K562 (cell line): Measurements from ENCODE around the gene GPX7. TPM values are rescaled to one million over a fixed set of nuclear protein-coding genes. Genes with fewer than 3 reads are reported as not detected.

Source experiments
- ATAC-seq: fragments of 200-7000 bp; cut with Tn5 transposase; 3 replicates; pipeline ENCODE4 v1.9.1; 2020; ENCODE audit warnings: moderate library complexity
- BruUV-seq: library from RNA; stranded (reverse); fragments of 400-500 nt; replicated peaks from 2 replicates; lab custom pipeline; 2021; lab: Mats Ljungman, UMichigan
- CTCF ChIA-PET: fragments of 300-600 bp; formaldehyde crosslinking; extraction: SDS; loops from one replicate; lab custom pipeline; 2021; ENCODE audit warnings: low intra/inter-chr PET ratio; lab: Yijun Ruan, JAX
- POLR2A ChIA-PET: fragments of 300-600, 350-650 bp; sonication (Branson Sonifier 250); formaldehyde crosslinking; extraction: SDS; loops from one replicate; lab custom pipeline; 2021; ENCODE audit warnings: antibody characterized with exemption, inconsistent platforms; lab: Yijun Ruan, JAX
- DNase-seq, 4 experiments: peaks; one replicate each; pipeline versions ENCODE4 v3.0.0 to v3.0.0-alpha.2; 2011 to 2018; ENCODE audit warnings: low spot score in 3 of 4, mixed read lengths in 3 of 4; ENCODE audit errors: extremely low read depth in 1 of 4
- FAIRE-seq: peaks from 2 replicates; lab custom pipeline; 2011; peaks lifted over from hg19 to GRCh38; lab: Jason Lieb, UNC
- H2AFZ ChIP-seq: 2 replicates; pipeline ENCODE4 v1.6.0; 2011; ENCODE audit warnings: low read depth, low read length, control low read depth, inconsistent platforms
- H3K27ac ChIP-seq: fragments of 200-600 bp; 3 replicates; pipeline ENCODE4 v1.8.0; 2011; ENCODE audit warnings: low read depth, mild to moderate bottlenecking, control low read depth, inconsistent platforms, low read length, moderate library complexity, mixed read lengths; ENCODE audit errors: extremely low read depth
- H3K27me3 ChIP-seq, 2 experiments: fragments of 300-600 bp in 1 of 2; 2 replicates in 1 of 2; 3 replicates in 1 of 2; pipeline versions ENCODE4 v1.6.0 to v1.8.0; 2011; ENCODE audit warnings: inconsistent platforms in 2 of 2, low read length in 2 of 2, mild to moderate bottlenecking in 1 of 2, mixed read lengths in 1 of 2, moderate library complexity in 1 of 2; ENCODE audit not compliant: control insufficient read depth in 2 of 2, insufficient read depth in 2 of 2
- H3K36me3 ChIP-seq: fragments of 300-600 bp; 3 replicates; pipeline ENCODE4 v1.8.0; 2011; ENCODE audit warnings: mild to moderate bottlenecking, low read length, inconsistent platforms; ENCODE audit not compliant: control insufficient read depth, insufficient read depth
- H3K4me1 ChIP-seq, 2 experiments: fragments of 200-600 bp in 1 of 2; replicated peaks in 1 of 2; 2 replicates in 1 of 2; 3 replicates in 1 of 2; pipeline versions ENCODE4 v1.5.1 to v1.8.0; 2011; ENCODE audit warnings: inconsistent platforms in 2 of 2, low read length in 2 of 2, mild to moderate bottlenecking in 1 of 2, mixed read lengths in 1 of 2, moderate library complexity in 1 of 2; ENCODE audit not compliant: control insufficient read depth in 2 of 2, insufficient read depth in 2 of 2
- H3K4me2 ChIP-seq: 2 replicates; pipeline ENCODE4 v1.6.1; 2011; ENCODE audit warnings: low read length, control low read depth, inconsistent platforms, mixed read lengths; ENCODE audit not compliant: insufficient read depth
- H3K4me3 ChIP-seq: fragments of 200-600 bp; sonication (generic), shearing (Covaris generic); 2 replicates; pipeline ENCODE4 v1.5.1; 2016; ENCODE audit warnings: control low read depth, inconsistent platforms
- H3K79me2 ChIP-seq: fragments of 200-600 bp; 3 replicates; pipeline ENCODE4 v1.8.0; 2011; ENCODE audit warnings: low read length, inconsistent platforms; ENCODE audit not compliant: control insufficient read depth, insufficient read depth
- H3K9ac ChIP-seq, 2 experiments: 2 replicates each; pipeline versions ENCODE4 v1.6.0 to v1.6.1; 2011; ENCODE audit warnings: low read depth in 2 of 2, low read length in 2 of 2, control low read depth in 1 of 2, inconsistent platforms in 1 of 2, mild to moderate bottlenecking in 1 of 2, mixed read lengths in 1 of 2; ENCODE audit not compliant: insufficient read depth in 1 of 2
- H3K9me1 ChIP-seq: one replicate; pipeline ENCODE4 v1.6.0; 2011; ENCODE audit warnings: inconsistent platforms, mild to moderate bottlenecking, low read length, moderate library complexity; ENCODE audit not compliant: control insufficient read depth, insufficient read depth
- H3K9me3 ChIP-seq: replicated peaks from 2 replicates; pipeline ENCODE4 v1.5.1; 2011; ENCODE audit warnings: low read depth, low read length, inconsistent platforms; ENCODE audit not compliant: control insufficient read depth, insufficient read depth
- H4K20me1 ChIP-seq: replicated peaks from 2 replicates; pipeline ENCODE4 v1.6.1; 2011; ENCODE audit warnings: low read length, inconsistent platforms, mixed read lengths; ENCODE audit not compliant: control insufficient read depth, insufficient read depth
- CAMTA2 ChIP-seq: fragments of 250-450 bp; sonication (Bioruptor Pico); conservative IDR thresholded peaks from 2 replicates; pipeline ENCODE4 v1.5.1; 2022
- CBFA2T3 ChIP-seq: fragments of 450-650 bp; IDR thresholded peaks from 2 replicates; pipeline ENCODE4 v1.6.1; 2017
- GATAD2B ChIP-seq: fragments of 450-650 bp; IDR thresholded peaks from 2 replicates; pipeline ENCODE4 v1.6.1; 2017; ENCODE audit warnings: mild to moderate bottlenecking, borderline replicate concordance
- HDAC2 ChIP-seq: fragments of 450-650 bp; IDR thresholded peaks from 2 replicates; pipeline ENCODE4 v1.6.1; 2016; ENCODE audit warnings: mild to moderate bottlenecking
- MCM7 ChIP-seq, 2 experiments: fragments of 450-650 bp; IDR thresholded peaks; 2 replicates each; pipeline ENCODE4 v1.6.1; 2016 to 2018
- NCOA6 ChIP-seq: fragments of 450-650 bp; IDR thresholded peaks from 2 replicates; pipeline ENCODE4 v1.6.1; 2017; ENCODE audit warnings: mild to moderate bottlenecking
- RBM25 ChIP-seq: fragments of 200-400 bp; formaldehyde crosslinking; IDR thresholded peaks from 2 replicates; pipeline ENCODE4 v1.6.1; 2018; ENCODE audit warnings: low read length, low read depth, moderate library complexity; ENCODE audit not compliant: severe bottlenecking
- SIX5 ChIP-seq, 2 experiments: IDR thresholded peaks; 2 replicates each; pipeline ENCODE4 v1.6.1; 2011; ENCODE audit warnings: low read length in 2 of 2, borderline replicate concordance in 1 of 2, low read depth in 1 of 2, mild to moderate bottlenecking in 1 of 2, moderate library complexity in 1 of 2; ENCODE audit not compliant: insufficient read depth in 1 of 2
- SMAD1 ChIP-seq: fragments of 150-350 bp; IDR thresholded peaks from 2 replicates; pipeline ENCODE4 v1.6.1; 2014; ENCODE audit warnings: low read length, low read depth; ENCODE audit not compliant: partially characterized antibody
- TOE1 ChIP-seq, 2 experiments: fragments of 450-650 bp in 1 of 2; sonication (generic) in 1 of 2; formaldehyde crosslinking in 1 of 2; IDR thresholded peaks; 2 replicates each; pipeline versions ENCODE4 v1.7.1 to v1.8.0; 2016 to 2022; ENCODE audit warnings: borderline replicate concordance in 2 of 2, mild to moderate bottlenecking in 2 of 2, antibody characterized with exemption in 1 of 2, inconsistent platforms in 1 of 2, low read depth in 1 of 2, missing genetic modification reagents in 1 of 2, moderate library complexity in 1 of 2
- ZFPM2 ChIP-seq: fragments of 250-450 bp; sonication (Bioruptor Pico); IDR thresholded peaks from 2 replicates; pipeline ENCODE4 v1.5.1; 2022; ENCODE audit warnings: mild to moderate bottlenecking
- ZNF24 ChIP-seq: fragments of 450-650 bp; IDR thresholded peaks from 2 replicates; pipeline ENCODE4 v1.6.1; 2016
- ZNF507 ChIP-seq: conservative IDR thresholded peaks from 2 replicates; pipeline ENCODE4 v1.6.1; 2017; ENCODE audit warnings: missing genetic modification characterization, missing compliant biosample characterization
- WGBS: fragments of 100-300 bp; shearing (Covaris generic); methylation state at CpG from one replicate; pipeline ENCODE4 v1.1.6; 2016; ENCODE audit warnings: low coverage, mixed read lengths; ENCODE audit not compliant: insufficient coverage; ENCODE audit errors: missing lambda C conversion rate; 5-methylcytosine and 5-hydroxymethylcytosine counted together
- in situ Hi-C: fragments of 300-500 bp; cut with MboI; formaldehyde crosslinking; loops from 4 replicates; pipeline ENCODE4 v1.15.0; 2018; ENCODE audit warnings: inconsistent platforms, mixed read lengths
- intact Hi-C: fragments of 100-400 bp; cut with micrococcal nuclease; formaldehyde crosslinking; loops from 2 replicates; pipeline ENCODE4 v1.14.2; 2022
- polyA plus RNA-seq, 8 experiments: library from polyadenylated mRNA; depleted of rRNA in 4 of 8; stranded (reverse) in 5 of 8; unstranded in 3 of 8; fragments of >200 nt; fragmentation: Nextera tagmentation in 2 of 8; fragmentation: Illumina TruSeq in 1 of 8; extraction: Ambion mirVana in 2 of 8; extraction: Trizol in 1 of 8; gene quantifications; 2 replicates each; pipeline versions ENCODE4 v1.2.1 to v1.2.3, GENCODE V29; 2011 to 2014; ENCODE audit warnings: inconsistent platforms in 1 of 8, missing spikeins in 1 of 8
- total RNA-seq, 7 experiments: library from RNA; depleted of rRNA in 6 of 7; stranded (reverse); fragments of >200 nt in 6 of 7; fragmentation: Illumina TruSeq in 2 of 7; extraction: Trizol in 2 of 7; gene quantifications; 2 replicates each; pipeline versions ENCODE4 v1.2.1 to v1.2.3, GENCODE V29; 2011 to 2021; ENCODE audit warnings: low replicate concordance in 1 of 7
- TF ChIP-seq, protein P1 (sequence below): sonication (generic); formaldehyde crosslinking; IDR thresholded peaks from 2 replicates; pipeline ENCODE4 v1.9.0; 2022; ENCODE audit warnings: mild to moderate bottlenecking, missing genetic modification reagents
- TF ChIP-seq, protein P2 (sequence below): fragments of 450-650 bp; IDR thresholded peaks from 2 replicates; pipeline ENCODE4 v1.6.1; 2016; ENCODE audit warnings: antibody characterized with exemption

The GPX7 gene
- total and polyA plus RNA-seq, 9 of the 15 experiments (the other 6 are each of a cell fraction or from before 2014, with no cell fraction given): 0.08 TPM; not detected in 8

DNA sequence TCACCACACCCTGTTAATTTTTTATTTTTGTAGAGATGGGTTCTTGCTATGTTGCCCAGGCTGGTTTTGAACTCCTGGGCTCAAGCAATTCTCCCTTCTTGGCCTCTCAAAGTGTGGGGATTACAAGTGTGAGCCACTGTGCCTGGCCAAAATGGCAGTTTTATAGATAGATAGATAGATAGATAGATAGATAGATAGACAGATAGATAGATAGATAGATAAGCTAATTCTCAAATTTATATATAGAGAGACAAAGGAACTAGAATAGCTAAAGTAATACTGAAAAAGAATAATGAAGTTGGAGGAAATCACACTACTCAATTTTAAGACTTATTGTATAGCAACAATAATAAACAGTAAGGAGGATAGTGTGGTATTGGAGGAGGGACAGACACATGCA is 51.9 kb downstream of the GPX7 start (continued):
- TF ChIP-seq MCM7 (IDR thresholded peaks at IDR 0.05) (peak in 1 of 2 experiments; percentile 51; a peak in 1 of 4 replicates), ZFPM2 (CRISPR knock-in tag) (no peak), GATAD2B (peak; percentile 74; the same call in 1 of the 2 replicates)
- TF ChIP-seq, protein P1, sequence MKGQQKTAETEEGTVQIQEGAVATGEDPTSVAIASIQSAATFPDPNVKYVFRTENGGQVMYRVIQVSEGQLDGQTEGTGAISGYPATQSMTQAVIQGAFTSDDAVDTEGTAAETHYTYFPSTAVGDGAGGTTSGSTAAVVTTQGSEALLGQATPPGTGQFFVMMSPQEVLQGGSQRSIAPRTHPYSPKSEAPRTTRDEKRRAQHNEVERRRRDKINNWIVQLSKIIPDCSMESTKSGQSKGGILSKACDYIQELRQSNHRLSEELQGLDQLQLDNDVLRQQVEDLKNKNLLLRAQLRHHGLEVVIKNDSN (CRISPR knock-in tag): no peak
- TF ChIP-seq, protein P2, sequence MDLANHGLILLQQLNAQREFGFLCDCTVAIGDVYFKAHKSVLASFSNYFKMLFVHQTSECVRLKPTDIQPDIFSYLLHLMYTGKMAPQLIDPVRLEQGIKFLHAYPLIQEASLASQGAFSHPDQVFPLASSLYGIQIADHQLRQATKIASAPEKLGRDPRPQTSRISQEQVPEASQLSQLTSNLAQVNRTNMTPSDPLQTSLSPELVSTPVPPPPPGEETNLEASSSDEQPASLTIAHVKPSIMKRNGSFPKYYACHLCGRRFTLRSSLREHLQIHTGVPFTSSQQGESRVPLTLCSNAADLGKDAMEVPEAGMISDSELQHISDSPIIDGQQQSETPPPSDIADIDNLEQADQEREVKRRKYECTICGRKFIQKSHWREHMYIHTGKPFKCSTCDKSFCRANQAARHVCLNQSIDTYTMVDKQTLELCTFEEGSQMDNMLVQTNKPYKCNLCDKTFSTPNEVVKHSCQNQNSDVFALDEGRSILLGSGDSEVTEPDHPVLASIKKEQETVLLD: 0 out of 2 replicates have a peak, but pooled peaks have one; percentile 72
- TF ChIP-seq, all 486 proteins: peak for 4

DNA sequence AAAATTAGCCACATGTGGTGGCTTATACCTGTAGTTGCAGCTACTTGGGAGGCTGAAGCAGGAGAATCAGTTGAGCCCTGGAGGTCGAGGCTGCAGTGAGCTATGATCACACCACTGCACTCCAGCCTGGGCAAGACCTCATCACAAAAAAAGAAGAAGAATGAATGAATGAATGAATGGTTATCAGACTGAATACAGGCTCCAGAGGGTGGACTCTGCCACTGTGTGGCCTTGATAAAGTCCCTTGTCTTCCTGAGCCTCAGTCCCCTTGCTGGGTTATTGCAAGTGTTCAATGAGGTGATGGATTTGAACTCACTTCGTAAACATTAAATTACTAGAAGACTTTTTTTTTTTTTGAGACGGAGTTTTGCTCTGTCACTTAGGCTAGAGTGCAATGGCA is 55.5 kb downstream of the GPX7 start:
- POLR2A ChIA-PET: interaction anchor here (0.8 kb wide), 1 partner anchor 10 kb away, joined by 5 read pairs; no protein-coding TSS in a partner anchor
- CTCF ChIA-PET: no interaction called here
- intact Hi-C loops: no loop called here

More for the DNA sequence above, 55.5 kb downstream of the GPX7 start:
- H2AFZ ChIP-seq: no peak overlapping the region
- in situ Hi-C loops: no loop called here
- no peaks in the 10 kb centered on the region for H3K9me3 ChIP-seq
- no peaks in the 10 kb centered on the region for H3K79me2 ChIP-seq
- H3K9ac ChIP-seq: no peak overlapping the region
- no peak for DNase-seq
- no peak for TF ChIP-seq TOE1 (IDR thresholded peaks at IDR 0.05; ENCODE audit: borderline replicate concordance)
- no peak for TF ChIP-seq TOE1 (CRISPR knock-in tag; IDR thresholded peaks at IDR 0.05; ENCODE audit: borderline replicate concordance, low read depth)
- peak; percentile 90 for TF ChIP-seq ZNF24
- TF ChIP-seq CAMTA2 (CRISPR knock-in tag): no peak
- TF ChIP-seq SMAD1: no peak
- no peak for TF ChIP-seq HDAC2
- no peak for TF ChIP-seq ZNF507 (tag)
- TF ChIP-seq NCOA6: no peak
- TF ChIP-seq CBFA2T3: 0 out of 2 replicates have a peak, but pooled peaks have one; percentile 19
- no peak for TF ChIP-seq SIX5 (IDR thresholded peaks at IDR 0.05; ENCODE audit: borderline replicate concordance in 1 of 2, insufficient read depth in 1 of 2, low read depth in 1 of 2, low read length in 2 of 2)
- no peak for TF ChIP-seq RBM25
- TF ChIP-seq, all 486 proteins: peak for 2
- H3K27ac ChIP-seq: no peak overlapping the region
- H3K36me3 ChIP-seq: no peaks in the 10 kb centered on the region
- no peaks in the 10 kb centered on the region for H3K27me3 ChIP-seq
- BruUV-seq: no TSS peak
- no peak overlapping the region for H3K4me2 ChIP-seq
- H3K4me1 ChIP-seq: peaks cover under 1 to 1% of the 10 kb centered on the region in 2 experiments; a peak in 3 of 5 replicates
- no peaks in the 10 kb centered on the region for H3K9me1 ChIP-seq
- 31% methylated on average over 3 of the region's 3 CpGs for WGBS
- FAIRE-seq (no peak), ATAC-seq (no peak)
- H4K20me1 ChIP-seq: no peaks in the 10 kb centered on the region
- no peak overlapping the region for H3K4me3 ChIP-seq
